ENCODE data around the gene PPP2R2C. TPM values are rescaled to one million over a fixed set of nuclear protein-coding genes. Genes with fewer than 3 reads are reported as not detected.

Gene PPP2R2C
- total RNA-seq, 6 experiments from 2014 or later: 0.14 to 0.25 (median 0.23) TPM; not detected in 2

DNA sequence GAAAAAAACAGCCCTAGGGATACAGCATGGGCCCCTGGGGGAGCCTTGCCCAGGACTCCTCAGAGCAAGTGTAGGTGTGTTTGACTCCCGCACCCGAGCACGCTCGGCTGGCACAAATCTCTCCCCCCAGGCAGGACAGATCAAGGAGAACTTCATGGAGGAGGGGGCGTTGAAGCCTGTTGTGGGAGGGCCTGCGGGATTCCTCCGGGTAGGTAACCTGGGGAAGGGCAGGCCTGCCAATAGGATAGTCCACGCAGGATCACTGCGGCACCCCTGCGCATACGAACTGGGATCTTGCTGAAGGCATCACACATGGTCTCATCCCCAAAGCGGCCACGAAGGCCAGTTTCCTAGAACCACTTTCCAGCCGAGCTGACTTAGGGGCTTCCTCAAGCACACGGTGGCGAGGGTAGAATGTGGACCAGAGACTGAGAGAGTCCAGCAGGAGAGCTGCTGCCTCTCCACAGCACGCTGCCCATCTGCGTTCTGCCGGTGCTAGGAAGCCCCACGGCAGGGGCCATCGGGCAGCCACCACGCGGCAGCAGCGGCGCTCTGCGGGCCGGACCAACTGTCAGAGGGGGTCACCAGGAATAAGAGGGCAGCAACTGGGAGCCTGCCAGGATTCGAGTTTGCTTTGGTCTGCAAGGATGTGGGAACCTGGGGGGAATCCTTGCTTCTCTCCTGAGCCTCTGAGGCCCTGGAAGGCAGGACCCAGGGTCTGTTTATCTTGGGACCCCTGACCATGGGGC is 145.9 kb downstream of the PPP2R2C start:
- no peak for DNase-seq
- TF ChIP-seq, protein P1, sequence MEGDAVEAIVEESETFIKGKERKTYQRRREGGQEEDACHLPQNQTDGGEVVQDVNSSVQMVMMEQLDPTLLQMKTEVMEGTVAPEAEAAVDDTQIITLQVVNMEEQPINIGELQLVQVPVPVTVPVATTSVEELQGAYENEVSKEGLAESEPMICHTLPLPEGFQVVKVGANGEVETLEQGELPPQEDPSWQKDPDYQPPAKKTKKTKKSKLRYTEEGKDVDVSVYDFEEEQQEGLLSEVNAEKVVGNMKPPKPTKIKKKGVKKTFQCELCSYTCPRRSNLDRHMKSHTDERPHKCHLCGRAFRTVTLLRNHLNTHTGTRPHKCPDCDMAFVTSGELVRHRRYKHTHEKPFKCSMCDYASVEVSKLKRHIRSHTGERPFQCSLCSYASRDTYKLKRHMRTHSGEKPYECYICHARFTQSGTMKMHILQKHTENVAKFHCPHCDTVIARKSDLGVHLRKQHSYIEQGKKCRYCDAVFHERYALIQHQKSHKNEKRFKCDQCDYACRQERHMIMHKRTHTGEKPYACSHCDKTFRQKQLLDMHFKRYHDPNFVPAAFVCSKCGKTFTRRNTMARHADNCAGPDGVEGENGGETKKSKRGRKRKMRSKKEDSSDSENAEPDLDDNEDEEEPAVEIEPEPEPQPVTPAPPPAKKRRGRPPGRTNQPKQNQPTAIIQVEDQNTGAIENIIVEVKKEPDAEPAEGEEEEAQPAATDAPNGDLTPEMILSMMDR (IDR thresholded peaks at IDR 0.05): no peak
- peaks cover 13% of the 10 kb centered on the region for H3K27me3 Mint-ChIP-seq (ENCODE audit: insufficient read depth)
- no peaks in the 10 kb centered on the region for H3K4me1 Mint-ChIP-seq (ENCODE audit: low read depth)
- no peak overlapping the region for H3K27ac Mint-ChIP-seq
- H3K36me3 Mint-ChIP-seq (ENCODE audit: low read depth): no peaks in the 10 kb centered on the region
- H3K4me3 Mint-ChIP-seq: no peak overlapping the region
- no peaks in the 10 kb centered on the region; the same call in 1 of the 2 replicates for H3K9me3 Mint-ChIP-seq

DNA sequence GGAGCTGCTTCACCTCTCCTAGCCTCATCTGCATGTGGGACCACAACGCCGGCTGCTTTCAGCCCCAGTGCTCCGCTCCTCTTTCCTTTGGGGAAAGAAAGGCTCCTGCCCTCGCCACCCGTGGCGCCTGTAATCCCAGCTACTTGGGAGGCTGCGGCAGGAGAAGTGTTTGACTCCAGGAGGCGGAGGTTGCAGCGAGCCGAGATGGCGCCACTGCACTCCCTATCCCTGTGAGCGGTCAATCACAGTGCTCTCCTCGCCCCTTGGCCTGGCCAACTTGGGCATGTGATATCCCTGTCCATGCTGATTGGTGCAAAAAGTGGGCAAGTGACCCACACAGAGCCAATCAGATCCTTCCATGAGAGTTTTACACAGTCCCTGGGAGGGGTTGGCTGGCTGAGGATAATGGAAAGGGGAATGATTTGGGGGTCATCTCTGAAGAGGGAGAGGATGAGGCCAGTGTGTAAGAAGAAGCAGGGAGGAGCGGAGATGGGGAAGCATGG is 146.6 kb downstream of the PPP2R2C start:
- Mint-ChIP-seq H3K9me3 (peaks cover 2% of the 10 kb centered on the region; the same call in 1 of the 2 replicates), H3K4me1 (ENCODE audit: low read depth) (no peaks in the 10 kb centered on the region), H3K27me3 (ENCODE audit: insufficient read depth) (peaks cover 13% of the 10 kb centered on the region), H3K27ac (no peak overlapping the region), H3K4me3 (no peak overlapping the region), H3K36me3 (ENCODE audit: low read depth) (no peaks in the 10 kb centered on the region)
- TF ChIP-seq, protein P1 (IDR thresholded peaks at IDR 0.05): no peak
- DNase-seq: no peak

DNA sequence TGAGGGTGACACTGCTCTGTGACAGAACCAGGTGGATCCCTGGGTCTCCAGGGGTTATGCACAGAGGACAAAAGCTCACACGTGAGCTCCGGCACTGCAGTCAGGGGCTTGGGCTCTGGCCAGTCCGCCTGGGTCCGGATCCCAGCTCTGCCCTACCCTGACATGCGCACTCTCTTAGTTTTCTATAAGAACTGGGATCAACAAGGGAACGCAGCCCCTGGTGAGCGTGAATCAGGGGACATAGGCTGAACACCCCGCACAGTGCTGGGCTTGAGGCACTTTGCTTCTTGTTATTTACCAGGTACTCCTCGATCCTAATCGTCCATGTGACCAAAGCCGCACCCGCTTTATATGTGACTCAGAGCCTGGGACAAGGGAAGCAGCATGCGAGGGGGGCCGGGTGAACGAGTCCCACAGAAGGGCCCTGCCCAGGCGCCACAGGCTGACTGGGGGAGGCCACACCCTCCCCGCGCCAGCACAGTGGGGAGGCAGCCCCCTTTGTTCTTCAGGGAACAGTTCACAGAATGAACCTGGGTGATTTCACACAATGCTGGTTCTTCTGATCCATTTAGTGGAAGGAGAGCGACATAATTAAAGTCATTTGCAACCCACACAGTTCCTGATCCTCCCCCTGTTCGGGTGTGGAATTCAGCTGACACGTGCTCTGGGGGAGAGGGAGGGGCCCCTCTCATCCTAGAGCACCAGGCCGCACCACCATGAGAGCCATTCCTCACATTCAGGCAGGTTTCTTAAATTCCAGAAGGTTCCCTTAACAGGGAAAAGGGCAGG is 147.2 kb downstream of the PPP2R2C start:
- DNase-seq: no peak
- H3K4me3 Mint-ChIP-seq: no peak overlapping the region
- TF ChIP-seq, protein P1 (IDR thresholded peaks at IDR 0.05): no peak
- peaks cover 17% of the 10 kb centered on the region for H3K27me3 Mint-ChIP-seq (ENCODE audit: insufficient read depth)
- no peaks in the 10 kb centered on the region for H3K36me3 Mint-ChIP-seq (ENCODE audit: low read depth)
- no peak overlapping the region for H3K27ac Mint-ChIP-seq
- H3K4me1 Mint-ChIP-seq (ENCODE audit: low read depth): no peaks in the 10 kb centered on the region
- peaks cover 4% of the 10 kb centered on the region; the same call in 1 of the 2 replicates for H3K9me3 Mint-ChIP-seq

GRCh38 chr4:6324461-6324998 is 147.9 kb downstream of the PPP2R2C start:
- Mint-ChIP-seq H3K9me3 (peaks cover 4% of the 10 kb centered on the region; the same call in 1 of the 2 replicates), H3K4me1 (ENCODE audit: low read depth) (peaks cover 1% of the 10 kb centered on the region; the same call in 1 of the 2 replicates), H3K4me3 (no peak overlapping the region; the same call in 1 of the 2 replicates), H3K36me3 (ENCODE audit: low read depth) (no peaks in the 10 kb centered on the region), H3K27me3 (ENCODE audit: insufficient read depth) (peaks cover 17% of the 10 kb centered on the region), H3K27ac (no peak overlapping the region)
- no peak for DNase-seq
- TF ChIP-seq, protein P1 (IDR thresholded peaks at IDR 0.05): no peak

DNA sequence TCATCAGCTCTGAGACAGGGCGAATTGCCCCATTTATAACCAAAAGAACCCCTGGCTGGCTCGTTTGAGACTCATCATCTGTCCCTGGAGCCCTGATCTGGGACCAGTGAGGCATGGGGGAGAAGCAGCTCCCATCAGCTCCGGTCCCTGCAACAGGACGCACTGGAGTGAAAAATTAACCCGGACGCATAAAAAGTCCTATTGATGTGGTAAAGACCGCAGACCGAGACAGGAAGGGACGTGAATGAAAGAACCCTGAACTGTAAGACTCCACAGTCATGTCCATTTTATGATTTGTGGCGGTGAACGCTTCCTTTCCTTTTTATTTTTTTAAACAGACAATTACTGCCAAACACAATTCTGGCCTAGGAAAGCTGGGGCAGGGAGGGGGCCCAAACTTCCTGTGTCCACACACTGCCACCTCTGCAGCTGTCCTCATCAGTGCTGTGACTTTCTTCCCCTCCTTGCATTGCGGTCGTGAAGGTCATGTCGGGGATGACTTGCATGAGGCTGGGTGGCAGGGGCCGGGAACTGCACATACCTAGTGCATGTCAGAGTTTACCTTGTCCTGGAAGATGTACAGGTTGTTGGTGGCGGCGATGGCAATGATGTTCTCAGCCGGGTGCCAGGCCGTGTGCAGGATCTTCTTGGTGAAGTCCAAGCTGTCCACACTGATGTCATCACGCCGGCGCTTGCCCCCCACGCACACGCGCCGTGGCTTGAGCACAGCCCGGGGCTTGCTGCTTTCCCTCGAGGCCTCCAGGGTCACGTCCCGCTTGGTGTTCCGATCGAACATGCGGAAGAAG is 149.4 kb downstream of the PPP2R2C start:
- Mint-ChIP-seq H3K9me3 (peaks cover 4% of the 10 kb centered on the region; the same call in 1 of the 2 replicates), H3K4me3 (no peak overlapping the region), H3K4me1 (ENCODE audit: low read depth) (peaks cover 6% of the 10 kb centered on the region; the same call in 1 of the 2 replicates), H3K27me3 (ENCODE audit: insufficient read depth) (peaks cover 10% of the 10 kb centered on the region), H3K36me3 (ENCODE audit: low read depth) (no peaks in the 10 kb centered on the region), H3K27ac (no peak overlapping the region)
- TF ChIP-seq, protein P1 (IDR thresholded peaks at IDR 0.05): no peak
- DNase-seq: no peak

Data from HFFc6 (cell line).